Heart left ventricle (tissue), 16 donors: Measurements from ENCODE around the gene PACS2. TPM values are rescaled to one million over a fixed set of nuclear protein-coding genes. Genes with fewer than 3 reads are reported as not detected.
A peak's percentile ranks its signal among the peaks of the same experiment; 100 is the strongest.

Experiments
- ATAC-seq, 4 donors: fragments of 200-7000 bp; cut with Tn5 transposase; one replicate each; pipeline ENCODE4 v1.9.1; 2020 to 2022; ENCODE audit warnings: moderate library complexity in 4 of 4, mild to moderate bottlenecking in 3 of 4, moderate number of reproducible peaks in 1 of 4
- DNase-seq, 5 donors: peaks; one replicate each; pipeline ENCODE4 v3.0.0-alpha.2; 2020
- H3K27ac ChIP-seq, 12 donors: fragments of 200-600 bp; sonication (generic) in 4 of 12; one replicate each; pipeline versions ENCODE4 v1.5.0 to v1.8.0; 2016 to 2022; ENCODE audit warnings: mild to moderate bottlenecking in 2 of 12
- H3K27me3 ChIP-seq, 9 donors: fragments of 200-600 bp; sonication (generic) in 2 of 9; one replicate each; pipeline versions ENCODE4 v1.5.1 to v1.8.0; 2016 to 2022; ENCODE audit warnings: mild to moderate bottlenecking in 3 of 9
- H3K36me3 ChIP-seq, 9 donors: fragments of 200-600 bp; sonication (generic) in 2 of 9; one replicate each; pipeline versions ENCODE4 v1.5.0 to v1.8.0; 2018 to 2022; ENCODE audit warnings: mild to moderate bottlenecking in 2 of 9
- H3K4me1 ChIP-seq, 12 donors: fragments of 200-600 bp; sonication (generic) in 4 of 12; one replicate each; pipeline versions ENCODE4 v1.5.0 to v1.8.0; 2016 to 2022; ENCODE audit warnings: mild to moderate bottlenecking in 3 of 12
- H3K4me3 ChIP-seq, 12 donors: fragments of 200-600 bp; sonication (generic) in 4 of 12; one replicate each; pipeline versions ENCODE4 v1.5.0 to v1.8.0; 2017 to 2022; ENCODE audit warnings: mild to moderate bottlenecking in 9 of 12, moderate library complexity in 4 of 12
- H3K9me3 ChIP-seq, 12 donors: fragments of 200-600 bp; sonication (generic) in 4 of 12; one replicate each; pipeline versions ENCODE4 v1.5.0 to v1.8.0; 2016 to 2022; ENCODE audit warnings: mild to moderate bottlenecking in 1 of 12
- POLR2A ChIP-seq, 2 donors: fragments of 450-650 bp; IDR thresholded peaks; one replicate each; pipeline ENCODE4 v1.6.1; 2017; ENCODE audit warnings: antibody characterized with exemption in 2 of 2, mild to moderate bottlenecking in 2 of 2, moderate library complexity in 2 of 2
- WGBS, 4 donors: extraction: QIAGEN DNeasy Blood & Tissue Kit in 2 of 4; methylation state at CpG; one replicate each; pipeline versions ENCODE4 v1.1.5 to v1.1.7; 2013 to 2018; 5-methylcytosine and 5-hydroxymethylcytosine counted together
- intact Hi-C, 10 donors: fragments of 100-400 bp; cut with DNase I; formaldehyde crosslinking; loops; one replicate each; pipeline versions ENCODE4 v1.11.1 to v1.14.2; 2022
- polyA plus RNA-seq, 2 donors: library from polyadenylated mRNA; stranded (reverse); fragments of 200-250 nt; gene quantifications; one replicate each; pipeline ENCODE4 v1.2.3, GENCODE V29; 2013
- total RNA-seq, 9 donors: library from RNA; depleted of rRNA in 2 of 9; stranded (reverse); fragments of >200 nt in 2 of 9; fragmentation: NEBNext Ultra II Directional in 3 of 9; extraction: Animal tissue kit (Norgen Biotek cat#: 25700) in 3 of 9; gene quantifications; one replicate each; pipeline versions ENCODE4 v1.1.0 to v1.2.4, GENCODE V29; 2016 to 2023
- TF ChIP-seq, protein P1 (sequence below), 12 donors: fragments of 200-600 bp; sonication (generic) in 4 of 12; IDR thresholded peaks; one replicate each; pipeline versions ENCODE4 v1.5.0 to v1.8.0; 2018 to 2022; ENCODE audit warnings: antibody characterized with exemption in 12 of 12, mild to moderate bottlenecking in 5 of 12
- donor health status: ischemic (EF 13 %, LVEDD 7.1; RV severe dilation, severe dysfunction).
- donor health status: healthy with polysubstance abuse.
- donor health status: DM: no; HTN: yes; CAD: no.
- donor health status: DM: no; HTN: no; CAD: no.
- donor health status: ischemic (EF 25% LVEDD 6.9; RV normal size, moderate dysfunction).
- donor health status: ischemic (EF 25% LVEDD 5.7; RV mildly dilated, moderate dysfunction).
- donor health status: healthy.
- donor health status: DM: yes; HTN: yes; CAD: no.
- donor health status: ischemic (EF 35%, LVEDD 5.7; RV mildly dilated, moderate dysfunction).
- donor health status: nonischemic (EF 11% LVEDD 7.7; RV severe dilation, severe dysfunction).
- donor health status: DM: yes; HTN: yes; CAD: no.
- donor health status: PGD.
- donor health status: ischemic (EF 29% LVEDD 5.4; RV normal size, mild dysfunction).
- donor health status: nonischemic (EF 23%, LVEDD 6.1; RV moderate dilation, normal function).

Gene PACS2
- total and polyA plus RNA-seq, 11 donors, result 47.3 to 90.3 (median 60.8) TPM

DNA sequence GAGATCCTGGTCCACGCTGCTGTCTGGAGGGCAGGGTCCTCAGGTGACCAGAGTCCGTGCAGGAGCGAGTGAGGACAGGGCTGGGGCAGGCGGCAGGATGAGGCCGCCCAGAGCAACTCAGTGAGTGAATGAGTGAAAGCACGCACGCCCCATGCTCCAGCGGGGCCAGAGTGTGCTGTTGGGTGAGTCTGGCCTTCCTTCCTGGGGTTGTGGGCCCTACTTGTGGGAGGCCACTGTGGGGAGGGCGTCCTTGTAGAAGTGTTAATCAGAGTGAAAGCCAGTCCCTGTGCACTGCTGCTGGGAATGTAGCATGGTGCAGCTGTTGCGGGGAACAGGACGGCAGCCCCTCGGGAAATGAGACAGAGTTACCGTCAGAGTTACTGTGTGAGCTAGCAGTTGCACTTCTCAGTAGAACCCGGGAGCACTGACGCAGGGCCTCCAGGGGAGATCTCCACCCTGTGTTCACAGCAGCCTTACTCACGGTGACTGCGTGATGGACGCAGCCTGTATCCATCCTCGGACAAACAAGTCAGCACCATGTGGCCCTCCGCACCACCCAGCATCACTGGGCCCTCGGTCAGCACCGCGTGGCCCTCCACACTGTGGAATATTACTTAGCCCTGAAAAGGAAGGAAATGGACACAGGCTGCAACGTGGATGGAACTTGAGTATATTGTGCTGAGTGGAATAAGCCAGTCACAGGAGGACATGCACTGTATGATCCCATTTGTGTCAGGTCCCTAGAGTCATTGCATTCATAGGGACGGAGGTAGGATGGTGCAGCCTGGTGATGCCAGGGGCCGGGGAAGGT is 22.1 kb downstream of the PACS2 start:
- TF ChIP-seq, protein P1, sequence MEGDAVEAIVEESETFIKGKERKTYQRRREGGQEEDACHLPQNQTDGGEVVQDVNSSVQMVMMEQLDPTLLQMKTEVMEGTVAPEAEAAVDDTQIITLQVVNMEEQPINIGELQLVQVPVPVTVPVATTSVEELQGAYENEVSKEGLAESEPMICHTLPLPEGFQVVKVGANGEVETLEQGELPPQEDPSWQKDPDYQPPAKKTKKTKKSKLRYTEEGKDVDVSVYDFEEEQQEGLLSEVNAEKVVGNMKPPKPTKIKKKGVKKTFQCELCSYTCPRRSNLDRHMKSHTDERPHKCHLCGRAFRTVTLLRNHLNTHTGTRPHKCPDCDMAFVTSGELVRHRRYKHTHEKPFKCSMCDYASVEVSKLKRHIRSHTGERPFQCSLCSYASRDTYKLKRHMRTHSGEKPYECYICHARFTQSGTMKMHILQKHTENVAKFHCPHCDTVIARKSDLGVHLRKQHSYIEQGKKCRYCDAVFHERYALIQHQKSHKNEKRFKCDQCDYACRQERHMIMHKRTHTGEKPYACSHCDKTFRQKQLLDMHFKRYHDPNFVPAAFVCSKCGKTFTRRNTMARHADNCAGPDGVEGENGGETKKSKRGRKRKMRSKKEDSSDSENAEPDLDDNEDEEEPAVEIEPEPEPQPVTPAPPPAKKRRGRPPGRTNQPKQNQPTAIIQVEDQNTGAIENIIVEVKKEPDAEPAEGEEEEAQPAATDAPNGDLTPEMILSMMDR (IDR thresholded peaks at IDR 0.05), result no peak
- no peak for TF ChIP-seq POLR2A (IDR thresholded peaks at IDR 0.05)
- 89 to 92% (median 90%) methylated on average over 21 to 26 of the region's 26 CpGs for WGBS, 4 donors
- peak in 1 of 5 donors; percentile 14 for DNase-seq
- Histone ChIP-seq H3K4me3 (no peak overlapping the region), H3K4me1 (peaks cover 5 to 95% (median 59%) of the 10 kb centered on the region in 12 donors), H3K27ac (peak overlapping the region in 9 of 12 donors; percentile 66 to 88 (median 84)), H3K36me3 (peaks cover 0 to 2% (median 0%) of the 10 kb centered on the region in 9 donors), H3K9me3 (peaks cover 0 to under 1% (median 0%) of the 10 kb centered on the region in 12 donors), H3K27me3 (no peaks in the 10 kb centered on the region)
- intact Hi-C loops, result no loop called here
- ATAC-seq, result no peak

DNA sequence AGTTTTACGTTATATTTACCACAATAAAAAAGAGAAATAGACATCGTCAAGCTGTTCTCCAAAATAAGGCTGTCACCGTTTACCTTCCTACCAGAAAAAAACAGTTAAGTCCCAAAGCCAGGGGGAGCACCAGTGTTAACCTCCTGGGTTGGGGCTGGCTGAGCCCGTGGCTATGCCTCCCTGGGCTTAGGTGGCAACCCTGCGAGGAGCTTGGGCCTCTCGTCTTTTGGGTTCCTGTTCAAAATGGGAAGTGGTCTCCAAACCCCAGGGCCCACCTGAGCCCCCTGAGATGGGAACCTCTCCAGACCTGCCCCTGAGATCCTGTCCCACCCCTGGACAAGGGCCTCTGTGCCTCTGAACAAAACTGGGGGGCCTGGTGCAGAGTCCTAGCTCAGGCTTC is 22.9 kb downstream of the PACS2 start:
- Histone ChIP-seq H3K27ac (peak overlapping the region in 8 of 12 donors; percentile 23 to 85 (median 51)), H3K36me3 (peaks cover 0 to 2% (median 0%) of the 10 kb centered on the region in 9 donors), H3K27me3 (no peaks in the 10 kb centered on the region), H3K9me3 (no peaks in the 10 kb centered on the region), H3K4me3 (no peak overlapping the region), H3K4me1 (peaks cover 5 to 96% (median 56%) of the 10 kb centered on the region in 12 donors)
- ATAC-seq (no peak), DNase-seq (no peak)
- intact Hi-C loops, result no loop called here
- 81 to 93% (median 84%) methylated on average over 5 to 6 of the region's 6 CpGs for WGBS, 4 donors
- TF ChIP-seq POLR2A (IDR thresholded peaks at IDR 0.05), result no peak
- TF ChIP-seq, protein P1 (IDR thresholded peaks at IDR 0.05), result no peak

DNA sequence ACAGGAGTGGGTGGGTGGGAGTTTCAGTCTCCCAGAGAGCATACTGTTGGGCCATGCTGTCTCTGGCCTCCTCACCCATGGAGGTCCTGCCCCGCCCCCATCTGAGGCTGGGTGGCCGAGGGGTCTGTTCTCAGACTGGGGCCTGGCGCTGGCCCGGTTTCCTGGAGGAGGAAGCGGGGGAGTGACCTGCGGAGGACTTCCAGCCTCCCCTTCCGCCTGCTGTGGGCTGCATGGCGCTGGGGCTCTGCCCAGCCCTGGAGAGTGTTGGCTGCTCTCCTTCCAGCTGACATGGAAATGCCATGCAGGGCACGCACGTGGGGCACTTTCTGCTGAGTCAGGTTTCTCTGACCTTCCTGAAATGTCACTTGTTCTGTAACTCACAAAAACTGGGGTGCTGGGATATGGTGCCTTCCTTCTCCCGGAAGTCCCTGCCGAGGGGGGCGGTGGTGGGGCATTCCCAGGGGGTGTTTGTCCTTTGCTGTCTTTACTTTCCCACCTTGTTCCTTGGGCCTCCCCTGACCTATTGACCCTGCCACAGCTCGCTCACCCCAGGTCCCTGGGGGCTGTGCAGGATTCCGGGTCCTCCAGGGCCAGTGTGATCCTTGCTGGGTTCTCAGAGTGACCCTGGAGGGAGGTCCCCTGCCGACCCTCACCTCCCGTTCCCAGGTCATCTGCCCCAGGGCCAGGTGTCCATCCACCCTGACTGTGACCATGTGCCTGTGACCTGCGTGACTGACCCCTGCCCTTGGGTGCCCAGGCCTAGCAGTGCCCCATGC is 23.6 kb downstream of the PACS2 start:
- Histone ChIP-seq H3K4me3 (peak overlapping the region in 1 of 12 donors; percentile 3), H3K36me3 (peaks cover 0 to 2% (median 0%) of the 10 kb centered on the region in 9 donors), H3K27me3 (no peaks in the 10 kb centered on the region), H3K9me3 (no peaks in the 10 kb centered on the region), H3K27ac (peak overlapping the region in 11 of 12 donors; percentile 23 to 85 (median 66)), H3K4me1 (peaks cover 5 to 94% (median 58%) of the 10 kb centered on the region in 12 donors)
- DNase-seq, result peak in 4 of 5 donors; percentile 65 to 84 (median 72)
- intact Hi-C loops, result no loop called here
- TF ChIP-seq, protein P1 (IDR thresholded peaks at IDR 0.05), result no peak
- TF ChIP-seq POLR2A (IDR thresholded peaks at IDR 0.05), result no peak
- peak; percentile 63 to 84 (median 70) for ATAC-seq
- WGBS, 4 donors, result 38 to 41% (median 39%) methylated on average over 9 to 18 of the region's 18 CpGs
